ENCODE results near the gene PARD3.
"Not testable (repeated sequence)": the region's sequence is repeated elsewhere in the genome, so short reads cannot be mapped to it uniquely, and the experiment has no call there.

PARD3 gene

GRCh38 chr10:34428501-34428900 lies 386.6 kb downstream of the PARD3 start:
- no peak overlapping the region for H3K9ac ChIP-seq (ENCODE audit: low read depth, low read length, poor library complexity, severe bottlenecking)
- no peak overlapping the region for H3K4me3 ChIP-seq (ENCODE audit: low read length, poor library complexity, severe bottlenecking)
- no peaks in the 10 kb centered on the region for H3K79me2 ChIP-seq (ENCODE audit: insufficient read depth, low read length)
- no peak overlapping the region for H2AFZ ChIP-seq (ENCODE audit: low read length)
- no peaks in the 10 kb centered on the region for H3K4me1 ChIP-seq (ENCODE audit: insufficient read depth, low read length, poor library complexity, severe bottlenecking)
- no peaks in the 10 kb centered on the region for H3F3A ChIP-seq (ENCODE audit: low read depth)
- no peaks in the 10 kb centered on the region for H3K36me3 ChIP-seq (ENCODE audit: insufficient read depth, low read length)
- TF ChIP-seq EZH2phosphoT487 (IDR thresholded peaks at IDR 0.05; ENCODE audit: borderline replicate concordance) (no peak), CTCF (conservative IDR thresholded peaks at IDR 0.05; ENCODE audit: low read length) (no peak)
- no peaks in the 10 kb centered on the region for H3K9me2 ChIP-seq (replicated peaks; ENCODE audit: low read depth, low read length)
- no peaks in the 10 kb centered on the region for H4K20me1 ChIP-seq (ENCODE audit: insufficient read depth, low read length, poor library complexity, severe bottlenecking)
- no peak overlapping the region for H3K4me2 ChIP-seq (ENCODE audit: low read depth, low read length, poor library complexity, severe bottlenecking)
- H3K27me3 ChIP-seq (ENCODE audit: insufficient read depth, low read length, poor library complexity, severe bottlenecking) = no peaks in the 10 kb centered on the region
- H3K9me3 ChIP-seq (ENCODE audit: insufficient read depth, low read depth, low read length) = no peaks in the 10 kb centered on the region

- H3K9me2 ChIP-seq (replicated peaks; ENCODE audit: low read depth, low read length) = no peaks in the 10 kb centered on the region
- TF ChIP-seq EZH2phosphoT487 (IDR thresholded peaks at IDR 0.05; ENCODE audit: borderline replicate concordance) = no peak
- no peak overlapping the region for H2AFZ ChIP-seq (ENCODE audit: low read length)
- H3K4me3 ChIP-seq (ENCODE audit: low read length, poor library complexity, severe bottlenecking) = no peak overlapping the region
- H3K79me2 ChIP-seq (ENCODE audit: insufficient read depth, low read length) = no peaks in the 10 kb centered on the region
- no peak overlapping the region for H3K4me2 ChIP-seq (ENCODE audit: low read depth, low read length, poor library complexity, severe bottlenecking)
- no peaks in the 10 kb centered on the region for H3K9me3 ChIP-seq (ENCODE audit: insufficient read depth, low read depth, low read length)
- H3K27me3 ChIP-seq (ENCODE audit: insufficient read depth, low read length, poor library complexity, severe bottlenecking) = no peaks in the 10 kb centered on the region
- no peaks in the 10 kb centered on the region for H3K4me1 ChIP-seq (ENCODE audit: insufficient read depth, low read length, poor library complexity, severe bottlenecking)
- H3K9ac ChIP-seq (ENCODE audit: low read depth, low read length, poor library complexity, severe bottlenecking) = no peak overlapping the region
- no peaks in the 10 kb centered on the region for H3F3A ChIP-seq (ENCODE audit: low read depth)
- H3K36me3 ChIP-seq (ENCODE audit: insufficient read depth, low read length) = no peaks in the 10 kb centered on the region
- no peaks in the 10 kb centered on the region for H4K20me1 ChIP-seq (ENCODE audit: insufficient read depth, low read length, poor library complexity, severe bottlenecking)
These were observed 387.2 kb downstream of the PARD3 start for GRCh38 chr10:34427911-34428216.

GRCh38 chr10:34427158-34427910 lies 387.8 kb downstream of the PARD3 start:
- H4K20me1 ChIP-seq (ENCODE audit: insufficient read depth, low read length, poor library complexity, severe bottlenecking); H3K4me2 ChIP-seq (ENCODE audit: low read depth, low read length, poor library complexity, severe bottlenecking); H3F3A ChIP-seq (ENCODE audit: low read depth); H3K9me2 ChIP-seq (replicated peaks; ENCODE audit: low read depth, low read length); H3K9me3 ChIP-seq (ENCODE audit: insufficient read depth, low read depth, low read length); H3K9ac ChIP-seq (ENCODE audit: low read depth, low read length, poor library complexity, severe bottlenecking); H3K4me1 ChIP-seq (ENCODE audit: insufficient read depth, low read length, poor library complexity, severe bottlenecking); H3K36me3 ChIP-seq (ENCODE audit: insufficient read depth, low read length); H3K79me2 ChIP-seq (ENCODE audit: insufficient read depth, low read length); H3K27me3 ChIP-seq (ENCODE audit: insufficient read depth, low read length, poor library complexity, severe bottlenecking); H2AFZ ChIP-seq (ENCODE audit: low read length); H3K4me3 ChIP-seq (ENCODE audit: low read length, poor library complexity, severe bottlenecking): not testable (repeated sequence)

GRCh38 chr10:34426538-34427157 lies 388.4 kb downstream of the PARD3 start:
- H3K4me2 ChIP-seq (ENCODE audit: low read depth, low read length, poor library complexity, severe bottlenecking) = not testable (repeated sequence)

More at GRCh38 chr10:34426538-34427157, 388.4 kb downstream of the PARD3 start:
- not testable (repeated sequence) for H3K79me2 ChIP-seq (ENCODE audit: insufficient read depth, low read length); H3K4me3 ChIP-seq (ENCODE audit: low read length, poor library complexity, severe bottlenecking); H3K9ac ChIP-seq (ENCODE audit: low read depth, low read length, poor library complexity, severe bottlenecking); H3K36me3 ChIP-seq (ENCODE audit: insufficient read depth, low read length); H3K4me1 ChIP-seq (ENCODE audit: insufficient read depth, low read length, poor library complexity, severe bottlenecking); H2AFZ ChIP-seq (ENCODE audit: low read length); H3F3A ChIP-seq (ENCODE audit: low read depth); H4K20me1 ChIP-seq (ENCODE audit: insufficient read depth, low read length, poor library complexity, severe bottlenecking); H3K9me3 ChIP-seq (ENCODE audit: insufficient read depth, low read depth, low read length); H3K9me2 ChIP-seq (replicated peaks; ENCODE audit: low read depth, low read length); H3K27me3 ChIP-seq (ENCODE audit: insufficient read depth, low read length, poor library complexity, severe bottlenecking)

Data from Loucy (cell line).